GM19239 (cell line): ENCODE results near the gene ANKHD1.

ENCODE experiments used
- DNase-seq: peaks from one replicate; pipeline ENCODE4 v3.0.0; 2011; ENCODE audit warnings: low spot score; ENCODE audit not compliant: insufficient read length
- FAIRE-seq: peaks from 2 replicates; lab custom pipeline; 2011; peaks lifted over from hg19 to GRCh38; lab: Jason Lieb, UNC

The ANKHD1 gene, protein sequence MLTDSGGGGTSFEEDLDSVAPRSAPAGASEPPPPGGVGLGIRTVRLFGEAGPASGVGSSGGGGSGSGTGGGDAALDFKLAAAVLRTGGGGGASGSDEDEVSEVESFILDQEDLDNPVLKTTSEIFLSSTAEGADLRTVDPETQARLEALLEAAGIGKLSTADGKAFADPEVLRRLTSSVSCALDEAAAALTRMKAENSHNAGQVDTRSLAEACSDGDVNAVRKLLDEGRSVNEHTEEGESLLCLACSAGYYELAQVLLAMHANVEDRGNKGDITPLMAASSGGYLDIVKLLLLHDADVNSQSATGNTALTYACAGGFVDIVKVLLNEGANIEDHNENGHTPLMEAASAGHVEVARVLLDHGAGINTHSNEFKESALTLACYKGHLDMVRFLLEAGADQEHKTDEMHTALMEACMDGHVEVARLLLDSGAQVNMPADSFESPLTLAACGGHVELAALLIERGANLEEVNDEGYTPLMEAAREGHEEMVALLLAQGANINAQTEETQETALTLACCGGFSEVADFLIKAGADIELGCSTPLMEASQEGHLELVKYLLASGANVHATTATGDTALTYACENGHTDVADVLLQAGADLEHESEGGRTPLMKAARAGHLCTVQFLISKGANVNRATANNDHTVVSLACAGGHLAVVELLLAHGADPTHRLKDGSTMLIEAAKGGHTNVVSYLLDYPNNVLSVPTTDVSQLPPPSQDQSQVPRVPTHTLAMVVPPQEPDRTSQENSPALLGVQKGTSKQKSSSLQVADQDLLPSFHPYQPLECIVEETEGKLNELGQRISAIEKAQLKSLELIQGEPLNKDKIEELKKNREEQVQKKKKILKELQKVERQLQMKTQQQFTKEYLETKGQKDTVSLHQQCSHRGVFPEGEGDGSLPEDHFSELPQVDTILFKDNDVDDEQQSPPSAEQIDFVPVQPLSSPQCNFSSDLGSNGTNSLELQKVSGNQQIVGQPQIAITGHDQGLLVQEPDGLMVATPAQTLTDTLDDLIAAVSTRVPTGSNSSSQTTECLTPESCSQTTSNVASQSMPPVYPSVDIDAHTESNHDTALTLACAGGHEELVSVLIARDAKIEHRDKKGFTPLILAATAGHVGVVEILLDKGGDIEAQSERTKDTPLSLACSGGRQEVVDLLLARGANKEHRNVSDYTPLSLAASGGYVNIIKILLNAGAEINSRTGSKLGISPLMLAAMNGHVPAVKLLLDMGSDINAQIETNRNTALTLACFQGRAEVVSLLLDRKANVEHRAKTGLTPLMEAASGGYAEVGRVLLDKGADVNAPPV (N-terminal part only)

DNA sequence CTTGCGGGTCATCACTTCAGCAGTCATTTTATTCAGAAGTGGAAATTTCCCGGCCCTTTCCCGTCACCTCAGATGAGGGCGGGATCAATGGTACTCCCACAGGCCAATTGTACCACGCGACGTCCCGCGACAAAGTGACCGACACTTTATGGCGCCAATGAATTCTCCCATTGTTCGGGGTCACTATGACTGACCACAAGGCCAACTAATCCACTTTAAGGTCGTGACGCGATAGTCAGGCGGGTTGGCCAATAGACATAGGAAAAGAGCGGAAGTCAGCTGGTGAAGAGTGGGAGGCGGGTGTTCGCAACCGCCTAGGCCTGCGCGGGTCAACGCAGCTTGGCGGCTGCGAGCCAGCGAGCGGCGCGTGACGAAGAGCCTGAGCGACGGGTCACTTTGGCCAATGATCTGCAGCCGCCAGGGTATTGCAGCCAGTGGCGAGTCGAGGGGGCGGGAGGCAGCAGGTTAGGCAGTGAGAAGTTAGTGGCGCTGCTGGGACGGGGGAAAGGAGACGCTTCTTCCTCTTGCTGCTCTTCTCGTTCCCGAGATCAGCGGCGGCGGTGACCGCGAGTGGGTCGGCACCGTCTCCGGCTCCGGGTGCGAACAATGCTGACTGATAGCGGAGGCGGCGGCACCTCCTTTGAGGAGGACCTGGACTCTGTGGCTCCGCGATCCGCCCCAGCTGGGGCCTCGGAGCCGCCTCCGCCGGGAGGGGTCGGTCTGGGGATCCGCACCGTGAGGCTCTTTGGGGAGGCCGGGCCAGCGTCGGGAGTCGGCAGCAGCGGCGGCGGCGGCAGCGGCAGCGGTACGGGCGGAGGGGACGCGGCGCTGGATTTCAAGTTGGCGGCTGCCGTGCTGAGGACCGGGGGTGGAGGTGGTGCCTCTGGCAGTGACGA lies at the start of gene ANKHD1:
Gene ANKHD1 (plus strand): TSS at position 472 of the 896 bp plus-strand sequence. CDS start 135 bp downstream, at position 607.
- DNase-seq, result peak; percentile 64
- peak; percentile 96 for FAIRE-seq

DNA sequence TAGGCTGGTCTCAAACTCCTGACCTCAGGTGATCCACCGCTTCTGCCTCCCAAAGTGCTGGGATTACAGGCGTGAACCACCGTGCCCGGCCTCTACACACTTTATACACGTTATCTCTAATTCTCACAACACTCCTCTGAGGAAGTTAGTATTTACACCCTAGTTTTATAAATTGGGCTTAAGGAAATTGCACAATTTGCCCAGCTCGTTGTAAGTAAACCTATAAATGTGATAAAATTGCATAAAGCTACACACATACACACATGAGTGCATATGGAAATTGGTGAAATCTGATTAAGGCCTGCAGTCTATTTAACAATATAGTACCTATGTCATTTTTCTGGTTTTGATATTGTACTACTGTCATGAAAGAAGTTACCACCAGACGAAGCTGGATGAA lies 46.1 kb upstream of the ANKHD1 start:
- DNase-seq (no peak), FAIRE-seq (no peak)

DNA sequence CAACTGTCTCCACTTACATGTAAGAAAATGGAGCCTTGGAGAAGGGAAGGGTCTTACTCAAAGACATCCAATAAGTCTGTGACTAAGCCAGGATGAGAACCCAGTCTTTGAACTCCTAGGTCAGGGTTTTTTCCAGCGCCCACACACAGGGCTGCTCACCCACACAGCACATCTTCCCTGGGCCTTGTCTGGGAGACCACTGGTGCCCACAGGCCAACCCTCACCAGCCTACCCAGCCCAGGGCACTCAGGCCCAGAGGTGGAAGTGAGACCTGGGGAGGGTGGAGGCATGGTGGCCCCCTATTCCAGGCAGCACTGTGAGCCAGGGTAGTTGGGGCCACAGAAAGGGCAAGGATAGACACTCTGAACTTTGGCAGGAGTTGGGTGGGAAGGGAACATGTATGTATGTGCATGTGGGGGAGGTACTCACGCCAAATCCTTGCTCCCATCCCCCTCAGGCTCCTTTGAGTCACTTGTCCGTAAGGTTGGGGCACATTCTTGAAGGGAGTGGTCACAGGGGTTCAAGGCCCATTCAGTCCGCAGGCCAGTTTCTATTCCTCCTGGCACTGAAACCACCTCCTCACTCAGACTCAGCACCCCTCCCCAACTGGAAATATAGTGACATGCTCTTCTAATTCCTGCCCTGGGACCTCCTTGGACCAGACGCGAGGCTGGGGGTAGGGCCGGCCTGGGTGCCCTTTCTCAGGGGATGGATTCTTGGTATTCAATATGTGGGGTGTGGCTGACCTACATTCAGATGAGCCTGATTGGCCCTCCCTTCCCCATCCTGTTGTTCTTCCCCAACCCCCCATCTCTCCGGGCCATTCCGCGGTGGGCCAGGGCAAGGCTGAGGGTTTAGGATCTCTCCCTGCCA lies 44.5 kb upstream of the ANKHD1 start:
- FAIRE-seq, result no peak
- DNase-seq, result no peak

DNA sequence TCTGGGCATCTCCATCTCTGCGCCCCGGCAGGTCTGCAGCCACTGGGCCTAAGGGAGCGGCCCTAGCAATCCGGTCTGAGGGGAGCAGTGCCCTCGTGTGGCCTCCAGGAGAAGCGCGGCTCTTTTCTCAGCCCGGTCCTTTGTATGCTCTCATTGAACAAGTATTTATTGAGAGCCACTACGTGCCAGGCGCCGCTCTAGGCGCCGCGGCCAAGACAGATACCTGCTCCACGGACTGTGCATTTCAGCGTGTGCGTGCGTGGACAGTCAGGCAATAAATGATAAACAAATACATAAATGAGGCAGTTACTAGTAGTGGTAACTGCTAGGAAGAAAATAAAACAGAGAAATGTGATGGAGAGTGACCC lies 43.9 kb upstream of the ANKHD1 start:
- peak; percentile 78 for DNase-seq
- FAIRE-seq, result peak; percentile 85

DNA sequence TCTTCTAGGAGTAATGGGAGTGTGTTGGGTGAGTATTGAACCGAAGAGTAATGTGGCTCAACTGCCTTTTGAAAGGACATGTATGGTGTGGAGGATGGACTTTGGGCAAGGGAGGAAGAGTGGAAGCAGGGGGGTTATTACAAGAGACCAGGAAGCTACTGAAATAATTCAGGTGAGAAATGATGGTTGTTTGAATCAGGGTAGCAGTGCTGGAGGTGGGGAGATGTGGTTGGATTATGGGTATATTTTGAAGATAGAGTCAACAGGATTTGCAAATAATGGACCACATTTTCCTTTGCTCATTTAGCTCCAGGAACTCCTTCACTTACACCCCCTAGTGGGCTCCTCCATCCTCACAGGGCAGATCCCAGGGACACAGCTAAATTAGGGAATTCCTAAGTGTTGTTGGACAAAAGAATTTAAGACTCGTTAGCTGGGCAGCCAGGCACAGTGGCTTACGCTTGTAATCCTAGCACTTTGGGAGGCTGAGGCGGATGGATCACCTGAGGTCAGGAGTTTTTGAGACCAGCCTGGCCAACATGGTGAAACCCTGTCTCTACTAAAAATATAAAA lies 42.8 kb upstream of the ANKHD1 start:
- DNase-seq, result no peak
- FAIRE-seq, result no peak

DNA sequence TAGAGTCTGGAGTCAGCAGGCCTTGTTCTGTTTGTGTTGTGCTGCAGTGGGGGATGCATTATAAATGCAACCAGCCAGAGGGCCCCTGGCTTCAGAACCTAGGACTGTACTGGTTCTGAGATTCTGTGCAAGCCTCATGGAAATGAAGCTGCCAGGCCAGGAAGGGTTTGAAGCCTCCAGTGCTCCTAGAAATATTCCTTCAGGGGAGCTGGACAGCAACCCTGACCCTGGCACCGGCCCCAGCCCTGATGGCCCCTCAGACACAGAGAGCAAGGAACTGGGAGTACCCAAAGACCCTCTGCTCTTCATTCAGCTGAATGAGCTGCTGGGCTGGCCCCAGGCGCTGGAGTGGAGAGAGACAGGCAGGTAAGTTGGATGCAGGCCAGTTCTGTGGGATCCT lies 41.5 kb upstream of the ANKHD1 start, which contains the start of gene SLC4A9:
Gene SLC4A9 (plus strand): TSS at position 94 of the 400 bp plus-strand sequence. CDS start 43 bp downstream, at position 137.
- FAIRE-seq, result no peak
- no peak for DNase-seq

DNA sequence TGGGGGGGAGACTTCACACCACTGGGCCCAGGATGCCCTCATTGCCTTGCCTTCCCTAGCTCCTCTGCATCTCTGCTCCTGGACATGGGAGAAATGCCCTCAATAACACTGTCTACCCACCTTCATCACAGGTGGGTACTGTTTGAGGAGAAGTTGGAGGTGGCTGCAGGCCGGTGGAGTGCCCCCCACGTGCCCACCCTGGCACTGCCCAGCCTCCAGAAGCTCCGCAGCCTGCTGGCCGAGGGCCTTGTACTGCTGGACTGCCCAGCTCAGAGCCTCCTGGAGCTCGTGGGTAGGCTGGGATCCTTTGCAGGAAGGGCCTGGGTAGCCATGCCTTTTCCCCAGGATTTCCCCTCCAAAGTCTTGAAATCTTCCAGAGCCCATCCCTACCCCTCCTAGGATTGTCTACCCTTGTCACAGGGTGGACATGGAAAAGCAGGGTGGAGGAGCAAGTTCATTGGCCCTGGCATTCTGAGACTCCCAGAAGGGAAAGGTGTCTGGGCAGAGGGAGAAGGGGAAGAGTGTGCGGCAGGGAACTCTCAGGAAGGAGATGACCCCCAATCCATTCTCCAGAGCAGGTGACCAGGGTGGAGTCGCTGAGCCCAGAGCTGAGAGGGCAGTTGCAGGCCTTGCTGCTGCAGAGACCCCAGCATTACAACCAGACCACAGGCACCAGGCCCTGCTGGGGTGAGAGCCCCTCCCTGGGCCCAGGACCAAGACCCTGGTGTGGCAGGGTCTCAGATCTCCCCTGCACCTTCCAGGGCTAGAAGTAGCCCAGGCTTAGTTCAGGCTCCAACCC lies 40.8 kb upstream of the ANKHD1 start:
- DNase-seq (no peak), FAIRE-seq (no peak)

DNA sequence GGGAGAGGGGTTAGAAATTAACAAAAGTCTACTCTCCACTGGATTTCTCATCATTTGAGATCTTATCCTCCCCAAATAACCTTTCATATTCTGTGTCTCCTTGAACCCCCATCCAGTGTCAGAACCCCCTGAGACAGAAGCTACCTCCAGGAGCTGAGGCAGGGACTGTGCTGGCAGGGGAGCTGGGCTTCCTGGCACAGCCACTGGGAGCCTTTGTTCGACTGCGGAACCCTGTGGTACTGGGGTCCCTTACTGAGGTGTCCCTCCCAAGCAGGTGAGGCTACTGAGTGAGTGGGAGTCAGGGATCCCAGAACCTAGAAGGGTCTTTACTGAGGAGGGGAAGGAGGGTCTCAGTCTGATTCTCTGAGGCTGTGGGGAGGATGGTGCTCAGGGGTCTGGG lies 39.7 kb upstream of the ANKHD1 start:
- no peak for FAIRE-seq

DNA sequence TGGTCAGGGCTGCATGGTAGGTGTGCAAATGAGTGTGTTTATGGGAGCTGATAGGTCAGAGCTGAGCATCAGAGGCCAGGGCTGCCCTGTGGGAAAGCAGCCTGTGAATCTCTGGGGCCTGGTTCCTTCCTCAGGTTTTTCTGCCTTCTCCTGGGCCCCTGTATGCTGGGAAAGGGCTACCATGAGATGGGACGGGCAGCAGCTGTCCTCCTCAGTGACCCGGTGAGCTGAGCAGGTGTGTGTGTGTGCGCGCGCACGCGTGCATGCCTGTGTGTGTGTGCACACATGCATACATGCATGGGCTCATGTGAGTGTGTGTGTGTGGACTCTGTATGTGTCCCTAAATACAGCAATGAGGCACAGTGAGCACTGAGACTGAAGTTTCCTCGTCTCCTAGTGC lies 39.3 kb upstream of the ANKHD1 start:
- no peak for DNase-seq
- no peak for FAIRE-seq

More for the DNA sequence above, 39.7 kb upstream of the ANKHD1 start:
- DNase-seq, result no peak

DNA sequence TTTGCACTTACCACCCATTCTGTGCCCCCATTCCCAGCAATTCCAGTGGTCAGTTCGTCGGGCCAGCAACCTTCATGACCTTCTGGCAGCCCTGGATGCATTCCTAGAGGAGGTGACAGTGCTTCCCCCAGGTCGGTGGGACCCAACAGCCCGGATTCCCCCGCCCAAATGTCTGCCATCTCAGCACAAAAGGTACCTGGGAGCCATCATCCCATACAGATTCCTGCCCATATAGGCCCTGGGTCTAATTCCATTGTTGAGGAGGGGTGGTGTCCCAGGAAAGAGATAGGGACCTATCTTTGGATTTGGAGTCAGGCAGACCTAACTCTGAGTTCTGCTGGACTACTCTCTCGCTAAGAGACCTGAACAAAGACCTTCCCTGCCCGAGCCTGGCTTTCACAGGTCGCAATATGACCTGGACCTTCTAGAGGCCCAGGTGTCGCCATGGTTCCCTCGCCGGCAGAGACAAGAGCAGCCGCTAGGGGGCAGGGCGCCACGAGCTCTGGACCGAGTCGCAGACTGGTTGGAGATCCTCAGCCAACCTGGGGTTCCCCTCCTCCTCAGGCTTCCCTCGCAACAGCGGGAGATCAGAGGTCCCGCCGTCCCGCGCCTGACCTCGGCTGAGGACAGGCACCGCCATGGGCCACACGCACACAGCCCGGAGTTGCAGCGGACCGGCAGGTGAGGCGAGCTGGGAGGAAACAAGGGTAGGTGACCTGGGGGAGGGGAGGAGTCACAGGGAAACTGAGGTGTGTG lies 38.6 kb upstream of the ANKHD1 start:
- DNase-seq, result peak; percentile 72
- peak; percentile 81 for FAIRE-seq

DNA sequence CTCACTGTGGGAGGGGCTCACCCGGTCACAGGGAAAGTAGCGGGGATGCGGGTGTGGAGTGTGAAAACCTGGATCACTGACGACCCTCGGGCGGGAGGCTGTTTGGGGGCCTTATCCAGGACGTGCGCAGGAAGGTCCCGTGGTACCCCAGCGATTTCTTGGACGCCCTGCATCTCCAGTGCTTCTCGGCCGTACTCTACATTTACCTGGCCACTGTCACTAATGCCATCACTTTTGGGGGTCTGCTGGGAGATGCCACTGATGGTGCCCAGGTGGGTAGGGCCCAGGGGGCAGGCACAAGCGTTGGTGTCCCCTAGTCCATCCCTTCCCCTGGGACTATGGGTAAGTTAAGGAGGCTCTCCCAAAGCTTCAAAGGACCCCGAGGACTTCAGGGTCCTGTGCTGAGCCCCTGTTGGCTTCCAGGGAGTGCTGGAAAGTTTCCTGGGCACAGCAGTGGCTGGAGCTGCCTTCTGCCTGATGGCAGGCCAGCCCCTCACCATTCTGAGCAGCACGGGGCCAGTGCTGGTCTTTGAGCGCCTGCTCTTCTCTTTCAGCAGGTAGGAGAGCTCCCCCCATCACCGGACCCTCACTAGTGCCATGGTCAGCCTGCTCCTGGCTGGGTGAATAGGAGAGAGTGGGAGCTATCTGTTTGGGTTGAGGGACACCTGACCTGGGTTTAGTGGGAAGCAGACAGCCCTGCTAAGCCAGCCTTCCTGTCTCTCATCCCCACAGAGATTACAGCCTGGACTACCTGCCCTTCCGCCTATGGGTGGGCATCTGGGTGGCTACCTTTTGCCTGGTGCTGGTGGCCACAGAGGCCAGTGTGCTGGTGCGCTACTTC lies 37.8 kb upstream of the ANKHD1 start:
- DNase-seq (no peak), FAIRE-seq (no peak)

DNA sequence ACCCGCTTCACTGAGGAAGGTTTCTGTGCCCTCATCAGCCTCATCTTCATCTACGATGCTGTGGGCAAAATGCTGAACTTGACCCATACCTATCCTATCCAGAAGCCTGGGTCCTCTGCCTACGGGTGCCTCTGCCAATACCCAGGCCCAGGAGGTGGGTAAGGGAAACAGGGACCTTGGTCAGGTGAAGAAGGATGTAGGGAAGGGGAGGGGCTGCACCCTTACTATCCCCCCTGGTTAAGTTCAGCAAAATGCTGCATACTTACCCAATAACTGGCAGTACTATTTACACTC lies 37.2 kb upstream of the ANKHD1 start:
- no peak for FAIRE-seq

DNA sequence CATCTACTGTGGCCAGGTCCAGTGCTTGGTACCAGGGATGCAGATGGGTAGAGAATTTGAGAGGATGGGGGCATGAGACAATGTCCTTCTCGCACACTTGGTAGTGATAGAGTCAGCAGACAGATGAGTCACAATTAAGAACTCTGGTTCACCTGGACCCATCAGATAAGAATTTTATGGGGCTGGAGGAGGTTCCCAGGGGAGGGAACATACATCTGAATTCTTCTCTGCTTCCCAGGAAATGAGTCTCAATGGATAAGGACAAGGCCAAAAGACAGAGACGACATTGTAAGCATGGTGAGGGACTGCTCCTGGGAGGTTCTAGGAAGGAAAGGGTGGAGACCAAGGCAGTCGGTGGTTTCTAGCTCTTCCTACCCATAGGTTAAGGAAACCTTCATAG lies 36.4 kb upstream of the ANKHD1 start:
- no peak for DNase-seq
- FAIRE-seq, result no peak

More for the DNA sequence above, 37.2 kb upstream of the ANKHD1 start:
- no peak for DNase-seq

DNA sequence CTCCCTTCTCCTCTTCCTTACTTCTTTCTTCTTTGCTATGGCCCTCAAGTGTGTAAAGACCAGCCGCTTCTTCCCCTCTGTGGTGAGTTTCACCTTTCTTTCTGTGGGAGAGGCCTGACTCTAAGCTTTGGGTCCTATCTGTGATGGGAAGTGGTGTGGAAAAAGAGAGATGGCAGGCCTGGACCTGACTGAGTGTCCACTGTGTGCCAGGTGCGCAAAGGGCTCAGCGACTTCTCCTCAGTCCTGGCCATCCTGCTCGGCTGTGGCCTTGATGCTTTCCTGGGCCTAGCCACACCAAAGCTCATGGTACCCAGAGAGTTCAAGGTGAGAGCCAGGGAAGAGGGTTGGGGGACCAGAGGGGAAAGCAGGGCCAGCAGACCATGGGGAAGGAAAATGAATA lies 35.7 kb upstream of the ANKHD1 start:
- FAIRE-seq (no peak), DNase-seq (no peak)

DNA sequence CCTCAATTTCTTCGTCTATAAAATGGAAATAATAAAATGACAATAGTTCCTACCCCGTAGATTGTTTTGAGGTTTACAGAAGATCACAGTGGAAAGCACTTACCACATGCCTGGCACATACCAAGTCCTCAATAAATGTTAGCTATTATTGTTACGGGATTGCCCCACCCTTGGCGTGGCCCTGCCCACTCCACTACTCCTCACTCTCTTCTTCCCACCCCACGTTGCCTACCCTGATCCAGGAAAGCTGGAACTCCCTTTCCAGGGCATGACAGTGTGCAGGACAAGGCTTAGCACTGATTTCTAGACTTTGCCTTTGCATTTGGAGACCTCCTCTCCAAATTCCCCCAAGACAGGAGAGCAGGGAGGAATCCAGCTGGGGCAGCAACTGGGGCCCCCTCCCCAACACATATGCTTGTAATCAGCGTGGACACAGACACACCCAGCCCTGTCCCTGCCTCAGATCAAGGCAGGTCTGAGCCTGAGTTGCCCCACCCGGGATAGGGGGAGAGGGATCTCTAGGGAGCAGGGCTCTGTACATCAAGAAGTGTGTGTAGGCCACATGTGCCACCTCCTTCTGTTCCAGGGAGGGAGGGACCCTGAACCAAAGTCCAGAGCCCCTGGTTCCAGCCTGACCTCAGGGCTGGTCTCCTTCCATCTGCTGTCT lies 34.9 kb upstream of the ANKHD1 start:
- no peak for FAIRE-seq
- DNase-seq, result no peak
